Caki2 (cell line): ENCODE results near the gene CCDC192. TPM values are rescaled to one million over a fixed set of nuclear protein-coding genes. Genes with fewer than 3 reads are reported as not detected.
"Not testable (repeated sequence)": the region's sequence is repeated elsewhere in the genome, so short reads cannot be mapped to it uniquely, and the experiment has no call there.

Experiments
- DNase-seq: peaks from one replicate; pipeline ENCODE4 v3.0.0-alpha.2; 2015; ENCODE audit warnings: low read depth
- in situ Hi-C: cut with HindIII; loops from 2 replicates; pipeline ENCODE4 v1.10.0; 2016; ENCODE audit warnings: low sequenced_read_pairs, low pct_unique_long_range_greater_than_20kb, mixed read lengths
- total RNA-seq: library from RNA; depleted of rRNA; stranded (reverse); fragments of >200 nt; shearing (Covaris generic); gene quantifications from 2 replicates; pipeline ENCODE4 v1.2.3, GENCODE V29; 2014; ENCODE audit warnings: low replicate concordance

Gene CCDC192
- total RNA-seq, 1 experiment from 2014 or later: not detected

DNA sequence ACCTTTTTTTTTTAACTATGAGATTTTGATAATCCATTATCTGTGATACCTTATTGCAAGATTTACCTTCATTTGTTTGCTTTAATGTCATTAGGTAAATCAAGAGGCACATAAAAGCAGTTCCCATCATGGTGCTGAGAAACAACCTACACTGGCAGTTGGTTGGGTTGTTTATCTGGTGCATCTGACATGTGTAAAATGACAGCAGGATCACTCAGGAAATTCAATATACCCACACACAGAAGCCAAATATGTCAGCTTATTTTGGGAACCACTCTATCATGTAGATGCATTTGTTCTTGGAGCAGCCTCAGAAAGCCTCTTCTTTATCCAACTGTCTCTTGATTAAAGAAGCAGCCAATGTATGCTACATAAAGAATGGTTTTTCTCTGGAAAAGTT is 7.8 kb upstream of the CCDC192 start:
- in situ Hi-C loops: no loop called here

DNA sequence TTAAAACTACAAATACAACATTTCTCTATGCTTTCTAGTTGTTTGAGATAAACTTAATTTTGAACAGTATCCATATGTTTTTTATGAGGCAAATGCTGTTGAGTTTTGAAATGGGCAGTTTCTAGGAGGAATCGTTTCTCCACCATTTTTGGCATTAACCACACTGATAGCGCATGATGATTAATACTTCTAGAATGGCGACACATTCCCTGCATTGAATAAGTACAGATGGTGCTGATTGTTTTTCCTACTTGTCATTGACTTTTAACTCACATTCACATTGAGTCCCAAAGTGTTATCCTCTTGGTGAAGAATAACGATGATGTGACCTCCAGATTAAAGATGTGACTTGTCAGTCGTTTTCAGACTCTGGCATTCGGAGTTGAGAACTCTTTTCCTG is 6.5 kb upstream of the CCDC192 start:
- in situ Hi-C loops: no loop called here

More for the DNA sequence above, 7.8 kb upstream of the CCDC192 start:
- no peak for DNase-seq

DNA sequence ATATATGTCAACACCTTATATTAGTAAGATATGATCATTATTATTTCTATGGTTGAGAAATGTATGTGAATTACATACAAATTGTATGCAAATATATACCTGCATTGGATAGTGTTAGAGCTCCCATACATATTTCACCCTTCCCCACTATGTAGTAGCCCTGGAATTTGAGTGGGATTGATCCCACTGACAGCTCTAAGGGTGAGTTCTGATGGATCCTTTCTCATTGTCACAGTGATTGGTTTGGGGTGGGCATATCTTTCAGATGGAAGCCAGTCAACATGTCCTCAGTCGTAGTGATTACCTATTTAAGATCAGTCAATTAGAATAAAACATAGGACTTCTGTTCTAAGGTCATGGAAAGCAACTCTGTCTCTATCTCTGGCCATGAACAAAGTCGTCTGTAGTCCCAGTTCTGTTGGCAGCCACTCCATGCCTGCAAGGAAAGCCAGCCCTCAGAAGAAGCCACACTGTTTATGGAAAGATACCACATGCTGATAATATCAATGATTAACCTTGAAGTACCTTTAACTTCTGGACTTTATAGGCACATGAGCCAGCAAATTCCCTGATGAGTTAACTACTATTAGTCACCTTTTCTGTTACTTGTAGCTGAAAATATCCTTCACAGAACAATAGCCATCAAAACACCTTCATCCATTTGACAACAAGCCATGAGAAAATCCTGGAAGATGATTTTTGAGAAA is 5.1 kb upstream of the CCDC192 start:
- DNase-seq: peak; percentile 90
- in situ Hi-C loops: no loop called here

More for the DNA sequence above, 6.5 kb upstream of the CCDC192 start:
- peak; percentile 29 for DNase-seq

DNA sequence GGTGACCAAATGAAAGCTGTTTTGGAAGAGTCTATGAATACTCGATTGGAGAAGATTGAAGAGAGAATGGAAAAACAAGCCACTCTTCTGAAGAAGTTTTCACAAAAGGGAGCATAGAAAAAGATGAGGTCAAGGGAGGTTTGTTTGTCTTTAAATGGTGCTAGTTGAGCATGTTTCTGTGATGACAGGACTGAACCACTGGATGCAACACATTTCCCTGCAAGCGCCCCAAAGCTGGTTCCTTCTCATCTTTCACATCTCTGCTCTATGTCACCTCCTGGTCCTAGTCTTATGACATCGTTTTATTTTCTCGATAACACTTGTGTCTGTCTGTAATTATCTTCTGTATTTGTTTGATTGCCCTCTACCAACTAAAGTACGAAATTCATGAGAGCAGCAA is 3.8 kb upstream of the CCDC192 start:
- in situ Hi-C loops: no loop called here
- no peak for DNase-seq

DNA sequence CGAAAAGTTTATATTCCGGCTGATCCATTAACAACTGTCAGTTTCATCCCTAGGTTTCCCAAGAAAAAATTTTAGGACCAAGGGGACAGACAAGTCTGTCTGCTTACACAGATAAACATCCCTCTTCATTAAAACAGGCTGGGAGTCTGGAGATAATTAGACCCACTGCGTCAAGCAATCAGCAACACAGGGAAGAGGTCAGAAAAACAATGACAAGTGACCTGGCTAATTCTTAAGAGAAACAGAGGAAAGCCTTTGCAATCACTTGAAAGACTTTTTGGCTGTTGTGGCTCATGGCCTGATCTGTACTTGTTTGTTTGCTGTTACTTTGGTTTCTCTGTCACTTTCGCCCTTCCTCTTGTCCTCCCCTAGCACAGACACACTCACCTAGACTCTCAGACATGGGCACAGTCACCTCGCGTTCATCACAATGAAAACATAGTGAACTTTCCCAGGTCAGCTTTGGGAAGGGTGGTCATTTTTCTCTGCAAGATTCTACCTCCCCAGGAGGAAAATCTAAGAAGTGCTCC is 2.9 kb upstream of the CCDC192 start:
- in situ Hi-C loops: no loop called here
- no peak for DNase-seq

DNA sequence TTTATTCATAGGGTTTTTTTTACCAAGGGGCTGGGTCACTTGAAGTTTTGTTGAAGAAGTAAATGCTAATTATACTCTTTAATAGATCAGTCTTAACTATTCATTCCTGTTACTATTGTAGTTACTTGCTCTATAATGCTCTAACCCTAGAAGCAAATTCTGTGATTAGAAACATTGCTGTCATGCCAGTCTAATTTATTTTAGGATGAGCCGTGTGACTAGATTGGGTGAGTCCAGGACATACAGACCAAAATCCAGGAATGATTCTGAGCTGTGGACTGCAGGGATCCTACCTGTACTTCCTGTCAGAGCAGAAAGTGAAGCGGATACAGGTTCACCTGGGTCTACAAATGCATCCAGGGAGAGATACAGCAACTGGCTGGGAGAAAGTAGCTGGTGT is 757 bp upstream of the CCDC192 start:
- DNase-seq: no peak
- in situ Hi-C loops: no loop called here

DNA sequence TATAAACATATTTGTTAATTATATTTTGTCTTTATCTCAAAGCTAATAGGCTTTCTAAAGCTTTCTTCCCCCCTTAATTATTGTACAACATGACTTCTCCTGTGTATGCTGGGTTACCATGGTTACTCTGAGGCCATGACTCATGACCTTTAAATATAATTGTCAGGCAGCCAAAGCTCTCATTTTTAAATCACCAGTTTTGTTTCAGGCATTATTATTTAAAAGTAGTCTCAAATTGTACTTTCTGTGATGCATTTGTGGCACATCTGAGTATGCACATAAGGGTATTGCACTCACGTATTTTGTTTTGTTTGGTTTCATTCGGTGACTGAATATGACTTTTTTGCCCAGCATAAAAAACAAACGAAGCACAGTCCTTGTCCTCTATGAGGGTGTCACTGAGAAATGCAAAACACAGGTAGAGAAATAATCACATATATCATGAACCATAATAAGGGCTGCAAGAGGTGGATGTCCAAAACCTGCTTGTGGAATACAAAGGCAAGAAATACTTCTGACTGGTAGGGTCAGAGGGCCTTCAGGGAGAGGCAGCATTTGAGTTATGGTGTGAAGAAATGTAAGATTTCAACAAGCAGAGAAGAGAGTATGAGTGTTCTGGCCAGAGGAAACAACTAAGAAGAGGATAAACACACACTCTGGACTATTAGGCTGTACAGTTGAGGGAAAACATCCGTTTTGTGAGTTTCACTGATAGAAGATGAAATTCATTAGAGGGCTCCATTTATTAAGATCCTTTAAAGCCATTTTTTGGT is 2.1 kb downstream of the CCDC192 start:
- DNase-seq: peak; percentile 62
- in situ Hi-C loops: no loop called here

DNA sequence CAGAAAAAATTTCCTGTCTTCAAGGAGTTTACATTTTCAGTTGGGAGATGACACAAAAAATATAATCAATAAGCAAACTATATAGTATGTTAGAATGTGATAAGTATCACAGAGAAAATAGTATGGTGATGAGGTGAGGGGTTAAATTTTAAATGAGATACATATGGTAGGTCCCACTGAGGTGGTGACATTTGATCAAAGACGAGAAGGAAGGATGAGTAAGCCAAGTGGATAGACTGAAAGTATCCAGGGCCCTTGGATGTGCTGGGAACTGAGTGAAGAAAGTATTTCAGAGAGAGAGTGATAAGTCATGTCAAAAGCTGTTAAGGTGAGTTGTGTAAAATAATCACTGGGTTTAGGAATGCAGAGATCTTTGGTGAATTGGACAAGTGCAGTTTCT is 3.5 kb downstream of the CCDC192 start:
- no peak for DNase-seq
- in situ Hi-C loops: no loop called here

DNA sequence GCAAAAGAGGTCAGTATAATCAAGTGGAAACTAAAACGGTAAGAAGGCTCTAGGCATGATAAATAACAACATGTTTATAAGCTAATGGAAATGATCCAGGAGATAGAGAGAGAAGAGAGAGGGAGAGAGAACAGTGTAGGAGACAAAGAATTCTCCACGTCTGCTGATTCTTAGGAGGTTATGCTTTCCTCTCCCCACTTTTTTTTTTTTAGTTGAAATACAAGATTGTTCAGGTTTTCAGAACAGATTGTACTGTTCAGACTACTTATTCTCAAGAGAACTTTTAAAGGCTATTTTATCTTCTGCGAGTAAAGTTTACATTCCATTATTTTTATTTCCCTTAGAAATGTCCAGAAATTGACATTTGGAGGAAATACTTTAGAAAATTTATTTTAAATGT is 4.0 kb downstream of the CCDC192 start:
- DNase-seq: no peak
- in situ Hi-C loops: no loop called here

DNA sequence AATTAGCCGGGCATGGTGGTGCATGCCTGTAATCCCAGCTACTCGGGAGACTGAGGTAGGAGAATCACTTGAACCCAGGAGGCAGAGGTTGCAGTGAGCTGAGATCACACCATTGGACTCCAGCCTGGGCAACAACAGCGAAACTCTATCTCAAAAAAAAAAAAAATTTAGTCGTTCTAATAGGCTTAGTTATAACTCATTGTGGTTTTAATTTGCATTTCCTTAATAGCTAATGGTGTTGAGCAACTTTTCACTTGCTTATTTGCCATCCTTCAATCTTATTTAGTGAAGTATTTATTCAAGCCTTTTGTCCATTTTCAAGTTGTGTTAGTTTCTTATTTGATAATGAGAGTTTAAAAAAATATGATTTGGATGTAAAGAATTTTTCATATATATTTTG is 9.9 kb downstream of the CCDC192 start:
- in situ Hi-C loops, DNase-seq: not testable (repeated sequence)

DNA sequence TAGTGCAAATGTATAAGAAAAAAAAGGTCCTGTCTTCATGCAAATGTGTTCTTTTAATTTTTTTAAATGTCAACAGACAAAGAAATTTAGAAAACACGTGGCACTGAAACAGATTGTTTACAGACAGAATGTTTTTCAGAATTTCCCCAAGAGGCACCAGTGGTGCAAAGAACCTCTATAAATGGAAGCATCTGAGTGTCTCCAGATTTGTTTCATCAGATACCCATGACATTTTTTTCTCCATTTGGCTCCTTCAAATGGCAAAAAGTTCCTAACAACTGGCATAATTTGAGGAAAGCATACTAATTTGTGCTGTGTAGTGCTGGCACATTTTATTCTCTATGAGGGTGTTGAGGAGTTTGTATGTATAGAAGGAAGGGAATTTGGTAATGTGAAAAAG is 15.0 kb downstream of the CCDC192 start:
- no peak for DNase-seq
- in situ Hi-C loops: no loop called here

DNA sequence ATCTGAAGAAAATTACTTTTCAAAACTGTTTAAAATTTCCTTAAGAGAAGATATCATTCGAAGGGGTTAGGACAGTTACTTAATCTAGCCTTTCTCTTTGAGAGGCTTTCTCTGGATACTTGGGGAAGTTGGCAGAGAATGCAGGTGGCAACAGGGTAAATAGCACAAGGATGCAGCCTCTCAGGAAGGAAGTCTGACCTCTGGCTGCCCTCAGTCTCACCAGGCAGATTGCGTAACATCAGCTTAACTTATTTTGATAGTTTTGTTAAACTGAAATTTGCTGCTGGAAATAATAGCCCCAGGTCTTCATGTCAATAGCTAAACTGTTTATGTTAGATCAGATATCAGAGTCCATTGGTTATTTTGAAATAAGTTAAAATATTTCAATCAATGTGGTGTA is 20.4 kb downstream of the CCDC192 start:
- no peak for DNase-seq
- in situ Hi-C loops: no loop called here

DNA sequence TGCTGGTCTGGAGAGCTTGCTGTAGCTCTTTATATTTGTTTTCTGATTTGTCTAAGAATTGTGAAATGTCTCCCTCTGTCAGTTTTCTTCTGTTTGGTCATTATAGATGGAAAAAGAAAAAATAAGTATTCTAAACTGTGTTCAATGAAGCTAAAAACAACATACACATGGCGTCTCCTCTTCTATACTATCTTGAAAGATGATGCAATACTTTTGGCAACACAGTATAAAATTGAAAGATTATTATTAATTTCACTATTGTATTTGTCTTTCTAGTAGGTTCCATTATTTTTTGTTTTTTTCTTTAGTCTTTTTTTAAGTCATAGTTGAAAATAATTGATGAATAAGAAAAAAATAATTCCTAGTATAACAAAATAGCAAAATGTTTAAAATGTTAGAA is 22.5 kb downstream of the CCDC192 start:
- DNase-seq: no peak
- in situ Hi-C loops: no loop called here

DNA sequence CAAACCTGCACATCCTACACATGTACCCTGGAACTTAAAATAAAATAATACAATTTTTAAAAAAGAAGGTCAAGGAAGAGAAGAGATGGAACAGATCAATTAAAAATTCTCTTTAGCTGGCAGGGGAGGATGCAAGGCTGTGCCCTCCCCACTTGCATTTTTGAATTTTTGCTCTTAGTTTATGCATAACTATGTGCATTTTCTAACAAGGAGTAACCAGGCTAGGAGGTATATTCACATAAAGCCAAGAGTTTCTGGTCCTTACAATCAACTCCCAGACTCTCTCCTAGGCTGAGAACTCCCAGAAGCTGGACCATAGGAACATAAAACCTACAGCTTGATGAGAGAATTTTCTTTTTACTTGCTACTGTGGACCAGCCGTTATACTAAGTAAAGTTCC is 29.8 kb downstream of the CCDC192 start:
- in situ Hi-C loops: no loop called here
- no peak for DNase-seq

DNA sequence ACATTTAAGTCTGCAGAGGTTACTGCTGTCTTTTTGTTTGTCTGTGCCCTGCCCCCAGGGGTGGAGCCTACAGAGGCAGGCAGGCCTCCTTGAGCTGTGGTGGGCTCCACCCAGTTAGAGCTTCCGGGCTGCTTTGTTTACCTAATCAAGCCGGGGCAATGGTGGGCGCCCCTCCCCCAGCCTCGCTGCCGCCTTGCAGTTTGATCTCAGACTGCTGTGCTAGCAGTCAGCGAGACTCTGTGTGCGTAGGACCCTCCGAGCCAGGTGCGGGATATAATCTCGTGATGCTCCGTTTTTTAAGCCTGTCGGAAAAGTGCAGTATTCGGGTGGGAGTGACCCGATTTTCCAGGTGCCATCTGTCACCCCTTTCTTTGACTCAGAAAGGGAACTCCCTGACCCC is 36.2 kb downstream of the CCDC192 start:
- DNase-seq, in situ Hi-C loops: not testable (repeated sequence)

DNA sequence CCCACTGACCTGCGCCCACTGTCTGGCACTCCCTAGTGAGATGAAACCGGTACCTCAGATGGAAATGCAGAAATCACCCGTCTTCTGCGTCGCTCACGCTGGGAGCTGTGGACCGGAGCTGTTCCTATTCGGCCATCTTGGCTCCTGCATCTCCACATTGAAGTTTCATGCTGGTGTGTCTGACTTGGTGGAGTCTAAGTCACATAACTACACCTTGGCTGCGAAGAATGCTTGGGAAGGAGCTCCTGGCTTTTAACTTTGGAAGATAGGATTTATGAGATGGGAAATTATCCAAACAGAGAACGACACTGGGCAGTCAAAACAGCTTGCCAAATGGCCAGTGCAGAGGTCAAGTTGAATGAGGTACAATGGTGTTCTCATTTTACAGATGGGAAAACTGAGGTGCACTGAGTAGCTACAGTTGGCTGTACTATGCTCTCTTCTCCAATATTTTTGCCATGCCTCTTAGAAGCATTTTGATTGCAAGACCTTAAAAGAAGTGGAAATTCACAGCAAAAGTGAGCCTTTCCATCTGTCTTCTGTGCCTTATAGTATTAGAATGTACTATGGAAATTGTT is 36.7 kb downstream of the CCDC192 start:
- in situ Hi-C loops: no loop called here

DNA sequence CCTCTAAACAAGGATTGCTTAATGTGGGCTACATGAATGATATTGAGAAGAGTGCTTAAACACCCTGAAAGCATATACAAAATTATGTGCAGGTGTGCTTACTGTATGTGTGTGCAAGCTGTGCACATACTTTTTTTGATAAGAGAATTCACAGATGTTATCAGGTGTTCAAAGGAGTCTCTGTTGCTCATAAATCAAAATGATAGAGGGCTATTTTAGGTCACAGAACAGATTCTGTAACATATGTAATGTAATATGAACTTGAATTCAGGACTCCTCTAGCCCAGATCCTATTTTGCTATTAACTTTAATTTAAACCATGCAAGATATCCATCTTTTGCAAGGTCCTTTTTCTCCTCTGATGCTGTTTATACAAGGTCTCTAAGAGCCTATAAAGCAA is 38.2 kb downstream of the CCDC192 start:
- in situ Hi-C loops: no loop called here
- DNase-seq: no peak

More for the DNA sequence above, 36.7 kb downstream of the CCDC192 start:
- DNase-seq: no peak

DNA sequence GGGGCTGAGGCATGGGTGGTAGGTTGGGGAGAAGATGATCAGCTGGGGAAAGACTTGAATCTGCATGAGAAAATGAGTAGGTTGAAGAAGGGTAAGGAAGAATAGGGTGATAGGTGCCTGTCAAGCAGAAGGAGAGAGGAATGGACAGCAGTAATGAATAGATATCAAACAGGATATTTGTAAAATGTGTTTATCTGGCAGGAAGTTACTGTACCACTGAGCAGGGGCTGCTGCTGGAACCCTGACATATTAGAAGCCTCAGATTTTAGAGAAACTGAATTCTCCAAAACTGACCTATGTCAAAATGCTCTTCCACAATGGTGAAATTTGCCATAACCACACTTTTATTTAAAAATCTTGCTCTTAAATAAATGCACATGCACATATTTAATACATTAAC is 41.0 kb downstream of the CCDC192 start:
- no peak for DNase-seq
- in situ Hi-C loops: no loop called here

DNA sequence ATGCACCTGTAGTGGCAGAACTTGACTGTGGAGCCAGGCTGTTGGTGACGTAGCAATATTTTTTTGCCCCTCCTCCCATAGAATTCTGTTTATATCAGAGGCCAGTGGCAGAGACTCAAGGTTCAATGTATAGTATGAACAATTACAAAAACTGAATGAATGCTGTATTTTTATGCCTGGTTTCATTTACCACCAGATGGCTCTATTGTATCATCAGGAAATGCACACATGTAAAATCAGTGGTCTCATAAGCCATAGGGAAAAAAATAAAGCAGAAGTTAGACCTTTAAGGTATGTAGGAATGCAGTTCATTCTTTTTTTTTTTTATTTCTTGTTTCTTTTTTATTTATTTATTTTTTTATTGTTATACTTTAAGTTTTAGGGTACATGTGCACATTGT is 43.6 kb downstream of the CCDC192 start:
- DNase-seq: peak; percentile 16
- in situ Hi-C loops: no loop called here
